Measurements from ENCODE around the gene GRIA1.
A peak's percentile ranks its signal among the peaks of the same experiment; 100 is the strongest.

The GRIA1 gene

GRCh38 chr5:153546566-153546965 lies 56.1 kb downstream of the GRIA1 start:
- DNase-seq (ENCODE audit: low spot score) = no peak

GRCh38 chr5:153551537-153552079 lies 61.1 kb downstream of the GRIA1 start:
- DNase-seq (ENCODE audit: low spot score) = peak; percentile 80

- no peak for DNase-seq (ENCODE audit: low spot score)
These were observed 62.4 kb downstream of the GRIA1 start for GRCh38 chr5:153552886-153553285.

GRCh38 chr5:153555420-153556114 lies 65.1 kb downstream of the GRIA1 start:
- DNase-seq (ENCODE audit: low spot score) = no peak

- DNase-seq (ENCODE audit: low spot score) = no peak
These were observed 68.5 kb downstream of the GRIA1 start for GRCh38 chr5:153558957-153559356.

- no peak for DNase-seq (ENCODE audit: low spot score)
These were observed 69.5 kb downstream of the GRIA1 start for GRCh38 chr5:153559926-153560325.

GRCh38 chr5:153562189-153562588 lies 71.7 kb downstream of the GRIA1 start:
- peak; percentile 33 for DNase-seq (ENCODE audit: low spot score)

- no peak for DNase-seq (ENCODE audit: low spot score)
These were observed 75.4 kb downstream of the GRIA1 start for GRCh38 chr5:153565822-153566221.

GRCh38 chr5:153569036-153569435 lies 78.6 kb downstream of the GRIA1 start:
- DNase-seq (ENCODE audit: low spot score) = no peak

GRCh38 chr5:153571162-153571561 lies 80.7 kb downstream of the GRIA1 start:
- no peak for DNase-seq (ENCODE audit: low spot score)

- DNase-seq (ENCODE audit: low spot score) = no peak
These were observed 82.1 kb downstream of the GRIA1 start for GRCh38 chr5:153572411-153573145.

GRCh38 chr5:153573326-153574033 lies 83.0 kb downstream of the GRIA1 start:
- no peak for DNase-seq (ENCODE audit: low spot score)

- no peak for DNase-seq (ENCODE audit: low spot score)
These were observed 93.9 kb downstream of the GRIA1 start for GRCh38 chr5:153584126-153584959.

- DNase-seq (ENCODE audit: low spot score) = no peak
These were observed 94.5 kb downstream of the GRIA1 start for GRCh38 chr5:153584960-153585359.

- no peak for DNase-seq (ENCODE audit: low spot score)
These were observed 95.3 kb downstream of the GRIA1 start for GRCh38 chr5:153585622-153586277.

- DNase-seq (ENCODE audit: low spot score) = no peak
These were observed 101.6 kb downstream of the GRIA1 start for GRCh38 chr5:153592081-153592480.

GRCh38 chr5:153594785-153595184 lies 104.3 kb downstream of the GRIA1 start:
- no peak for DNase-seq (ENCODE audit: low spot score)

GRCh38 chr5:153598099-153598498 lies 107.6 kb downstream of the GRIA1 start:
- DNase-seq (ENCODE audit: low spot score) = no peak

- DNase-seq (ENCODE audit: low spot score) = no peak
These were observed 110.9 kb downstream of the GRIA1 start for GRCh38 chr5:153601377-153601776.

GRCh38 chr5:153605386-153605785 lies 114.9 kb downstream of the GRIA1 start:
- DNase-seq (ENCODE audit: low spot score) = no peak

- no peak for DNase-seq (ENCODE audit: low spot score)
These were observed 119.5 kb downstream of the GRIA1 start for GRCh38 chr5:153610009-153610408.

Data from AG08396 (cell line).